GM03348 (cell line): ENCODE measurements around the gene CBR1.

Experiments
- DNase-seq: peaks from one replicate; pipeline ENCODE4 v3.0.0; 2012; ENCODE audit warnings: low spot score

Gene CBR1

GRCh38 chr21:36069713-36070583, at the start of gene CBR1:
Gene CBR1 (plus strand): TSS chr21:36070024. CDS start chr21:36070116, 92 bp downstream.
- DNase-seq, result peak; percentile 98

- DNase-seq, result no peak
Measured at GRCh38 chr21:36021251-36021837, 48.5 kb upstream of the CBR1 start.

GRCh38 chr21:36022427-36023091, 47.3 kb upstream of the CBR1 start:
- DNase-seq, result no peak

GRCh38 chr21:36023092-36023480, 46.7 kb upstream of the CBR1 start:
- DNase-seq, result no peak

- DNase-seq, result no peak
Measured at GRCh38 chr21:36024782-36025181, 45.0 kb upstream of the CBR1 start.

- DNase-seq, result no peak
Measured at GRCh38 chr21:36027347-36027746, 42.5 kb upstream of the CBR1 start.

- DNase-seq, result peak; percentile 92
Measured at GRCh38 chr21:36028127-36029069, 41.4 kb upstream of the CBR1 start.

- no peak for DNase-seq
Measured at GRCh38 chr21:36029309-36029708, 40.5 kb upstream of the CBR1 start.

GRCh38 chr21:36030581-36031189, 39.1 kb upstream of the CBR1 start:
- no peak for DNase-seq

- DNase-seq, result no peak
Measured at GRCh38 chr21:36032647-36033406, 37.0 kb upstream of the CBR1 start.

GRCh38 chr21:36034211-36034913, 35.5 kb upstream of the CBR1 start:
- no peak for DNase-seq

GRCh38 chr21:36035381-36035791, 34.4 kb upstream of the CBR1 start:
- no peak for DNase-seq

- DNase-seq, result no peak
Measured at GRCh38 chr21:36038701-36039497, 30.9 kb upstream of the CBR1 start.

GRCh38 chr21:36039861-36040260, 30.0 kb upstream of the CBR1 start:
- DNase-seq, result no peak

- no peak for DNase-seq
Measured at GRCh38 chr21:36040389-36040788, 29.4 kb upstream of the CBR1 start.

GRCh38 chr21:36041910-36042309, 27.9 kb upstream of the CBR1 start:
- no peak for DNase-seq

- no peak for DNase-seq
Measured at GRCh38 chr21:36044056-36044455, 25.8 kb upstream of the CBR1 start.

GRCh38 chr21:36045993-36046392, 23.8 kb upstream of the CBR1 start:
- no peak for DNase-seq

- no peak for DNase-seq
Measured at GRCh38 chr21:36047139-36047538, 22.7 kb upstream of the CBR1 start.
